ENCODE results near the gene YPEL5.

Gene YPEL5

GRCh38 chr2:30155889-30156658, 9.3 kb downstream of the YPEL5 start:
- no peak overlapping the region for H3K4me3 ChIP-seq (ENCODE audit: low read length)
- no peak for TF ChIP-seq CTCF (IDR thresholded peaks at IDR 0.05; ENCODE audit: insufficient read depth, low read depth, low read length, missing control alignments)
- no peak for DNase-seq (ENCODE audit: low read depth)

GRCh38 chr2:30157616-30158015, 10.8 kb downstream of the YPEL5 start:
- TF ChIP-seq CTCF (IDR thresholded peaks at IDR 0.05; ENCODE audit: insufficient read depth, low read depth, low read length, missing control alignments): no peak
- H3K4me3 ChIP-seq (ENCODE audit: low read length): no peak overlapping the region
- no peak for DNase-seq (ENCODE audit: low read depth)

GRCh38 chr2:30159766-30160165, 13.0 kb downstream of the YPEL5 start:
- no peak for DNase-seq (ENCODE audit: low read depth)
- no peak for TF ChIP-seq CTCF (IDR thresholded peaks at IDR 0.05; ENCODE audit: insufficient read depth, low read depth, low read length, missing control alignments)
- H3K4me3 ChIP-seq (ENCODE audit: low read length): no peak overlapping the region

GRCh38 chr2:30161929-30162706, 15.3 kb downstream of the YPEL5 start:
- H3K4me3 ChIP-seq (ENCODE audit: low read length): no peak overlapping the region
- no peak for DNase-seq (ENCODE audit: low read depth)
- TF ChIP-seq CTCF (IDR thresholded peaks at IDR 0.05; ENCODE audit: insufficient read depth, low read depth, low read length, missing control alignments): no peak

- no peak for TF ChIP-seq CTCF (IDR thresholded peaks at IDR 0.05; ENCODE audit: insufficient read depth, low read depth, low read length, missing control alignments)
- no peak for DNase-seq (ENCODE audit: low read depth)
- H3K4me3 ChIP-seq (ENCODE audit: low read length): no peak overlapping the region
Observed at GRCh38 chr2:30162806-30163205, 16.0 kb downstream of the YPEL5 start.

GRCh38 chr2:30164131-30164925, 17.5 kb downstream of the YPEL5 start:
- peak; percentile 71 for DNase-seq (ENCODE audit: low read depth)
- no peak for TF ChIP-seq CTCF (IDR thresholded peaks at IDR 0.05; ENCODE audit: insufficient read depth, low read depth, low read length, missing control alignments)
- no peak overlapping the region for H3K4me3 ChIP-seq (ENCODE audit: low read length)
